Kidney glomerular epithelial cell (primary cell): ENCODE measurements around the gene CCNQ.

Experiments
- DNase-seq: peaks from one replicate; lab custom pipeline; 2025; lab: John Stamatoyannopoulos, UW

CCNQ gene

DNA sequence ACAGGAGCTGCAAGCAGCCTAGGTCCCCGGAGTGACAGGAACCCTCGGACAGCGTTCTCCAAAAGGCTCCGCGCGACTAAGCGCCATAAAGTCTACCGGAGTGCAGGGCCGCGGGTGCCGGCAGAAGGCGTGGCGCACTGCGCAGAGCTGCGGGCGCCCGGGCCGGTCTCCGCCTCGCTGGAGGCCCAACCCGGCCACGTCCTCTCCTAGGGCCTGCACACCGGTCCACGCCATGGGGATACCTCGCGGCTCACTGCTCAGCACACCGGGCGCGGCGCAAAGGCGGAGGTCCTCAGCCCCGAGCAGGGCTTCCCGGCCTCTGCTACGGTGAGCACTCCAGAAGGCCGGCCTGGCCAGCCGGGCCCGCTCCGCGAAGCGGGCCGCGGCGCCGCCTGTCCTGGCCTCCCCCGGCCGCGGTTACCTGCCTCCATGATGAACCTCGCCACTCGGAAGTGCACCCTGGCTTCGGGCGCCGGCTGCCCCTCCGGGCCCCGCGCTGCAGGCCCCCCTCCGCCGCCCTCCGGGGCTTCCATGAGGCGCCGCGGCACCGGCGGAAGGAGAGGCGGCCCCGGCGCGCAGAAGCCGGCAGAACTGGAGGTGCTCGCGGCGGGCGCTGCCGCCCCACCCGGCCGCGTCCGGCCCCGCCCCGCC is at the start of gene CCNQ:
TSS of gene CCNQ (minus strand) at position 599 of the 651 bp plus-strand sequence. CDS start at position 533, 66 bp downstream.
- peak; percentile 26 for DNase-seq

DNA sequence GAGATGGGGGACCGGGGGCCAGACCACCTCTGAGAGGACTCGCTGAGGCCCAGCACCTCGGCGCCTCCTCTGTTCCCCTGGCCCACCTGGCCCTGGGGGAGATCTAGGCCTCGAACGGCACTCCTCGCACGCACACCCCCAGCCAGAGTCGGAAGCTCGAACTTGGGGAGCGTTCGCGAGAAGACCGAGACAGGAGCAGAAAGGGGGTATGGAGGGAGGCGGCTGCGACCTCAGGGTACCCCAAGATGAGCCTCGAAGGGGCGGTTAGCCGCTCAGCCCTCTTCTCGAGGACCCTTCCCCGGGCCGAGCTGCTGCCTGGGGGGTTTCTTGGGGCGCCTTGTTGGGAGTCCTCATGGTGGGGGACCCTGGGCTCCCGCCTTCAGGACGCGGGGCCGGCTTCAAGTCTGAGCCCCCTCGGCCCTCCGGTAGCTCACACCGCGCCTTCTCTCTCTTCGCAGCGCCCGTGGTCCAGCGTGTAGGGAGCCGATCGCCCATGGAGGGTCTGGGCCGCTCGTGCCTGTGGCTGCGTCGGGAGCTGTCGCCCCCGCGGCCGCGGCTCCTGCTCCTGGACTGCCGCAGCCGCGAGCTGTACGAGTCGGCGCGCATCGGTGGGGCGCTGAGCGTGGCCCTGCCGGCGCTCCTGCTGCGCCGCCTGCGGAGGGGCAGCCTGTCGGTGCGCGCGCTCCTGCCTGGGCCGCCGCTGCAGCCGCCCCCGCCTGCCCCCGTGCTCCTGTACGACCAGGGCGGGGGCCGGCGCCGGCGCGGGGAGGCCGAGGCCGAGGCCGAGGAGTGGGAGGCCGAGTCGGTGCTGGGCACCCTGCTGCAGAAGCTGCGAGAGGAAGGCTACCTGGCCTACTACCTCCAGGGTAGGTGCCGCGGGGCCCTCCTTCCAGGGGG is 48.8 kb upstream of the CCNQ start:
- no peak for DNase-seq

DNA sequence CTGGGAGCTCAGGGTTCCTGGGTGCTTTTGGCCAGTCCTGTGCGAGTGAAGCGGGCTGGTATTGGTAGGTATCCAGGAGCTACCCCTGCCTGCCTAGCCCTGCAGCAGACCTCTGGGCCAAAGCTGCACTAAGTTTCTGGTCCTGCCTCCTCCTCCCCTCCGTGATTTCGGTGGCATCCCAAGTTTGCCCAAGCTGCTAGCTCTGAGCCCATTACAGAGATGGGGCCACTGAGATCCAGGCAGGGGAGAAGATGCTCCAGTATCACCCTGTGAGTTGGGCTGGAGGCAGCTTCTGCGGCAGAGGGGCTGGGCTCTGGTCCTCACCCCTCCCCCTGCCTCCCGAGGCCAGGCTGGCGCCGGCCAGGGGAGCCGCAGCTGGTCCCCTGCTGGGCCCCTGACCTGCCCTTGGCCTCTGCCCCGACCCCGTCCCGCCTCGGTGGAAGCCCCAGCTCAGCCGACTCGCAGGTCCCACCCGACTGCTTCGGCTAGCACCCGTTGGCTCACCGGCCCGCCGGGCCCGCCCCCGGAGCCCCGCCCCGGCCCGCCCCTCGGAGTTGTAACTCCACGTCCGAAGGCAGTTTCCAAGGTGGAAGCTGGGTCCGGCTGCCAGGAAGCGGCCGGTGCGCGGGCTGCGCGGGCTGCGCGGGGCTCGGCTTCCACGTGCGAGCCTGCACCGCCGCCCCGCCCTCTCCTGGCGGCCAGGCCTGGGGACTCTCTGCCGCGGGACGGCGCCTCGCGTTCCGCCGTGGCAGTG is 47.9 kb upstream of the CCNQ start, which contains the start of gene DUSP9:
TSS of gene DUSP9 (plus strand) at position 584 of the 754 bp plus-strand sequence. CDS start 751 bp downstream, outside the sequence.
- DNase-seq, result no peak

DNA sequence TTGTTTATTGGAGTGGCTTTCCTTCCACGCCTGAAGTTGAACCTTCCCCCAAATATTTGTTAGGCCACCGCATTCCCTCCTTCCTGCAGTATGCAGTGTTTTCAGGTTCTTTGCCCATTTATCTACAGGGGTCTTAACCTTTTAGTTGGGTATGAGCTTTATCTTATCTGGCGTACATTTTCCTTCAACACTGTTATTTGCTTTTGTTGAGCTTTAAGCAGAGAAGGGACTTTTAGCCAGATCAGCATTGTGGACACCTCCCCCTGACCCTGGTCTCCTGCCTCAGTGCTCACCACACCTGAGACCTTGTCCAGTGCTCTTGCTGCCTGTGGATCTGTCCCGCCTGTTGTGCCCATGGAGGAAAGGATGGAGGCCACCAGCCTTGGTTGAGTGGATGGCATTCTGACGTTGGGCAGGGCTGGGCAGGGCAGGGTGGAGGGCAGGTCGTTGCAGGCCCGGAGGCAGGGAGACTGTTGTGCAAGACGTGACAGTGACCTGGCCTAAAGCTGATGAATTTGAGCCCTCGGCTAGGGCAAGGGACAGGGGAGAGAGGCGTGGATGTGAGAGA is 47.1 kb upstream of the CCNQ start:
- DNase-seq, result no peak

DNA sequence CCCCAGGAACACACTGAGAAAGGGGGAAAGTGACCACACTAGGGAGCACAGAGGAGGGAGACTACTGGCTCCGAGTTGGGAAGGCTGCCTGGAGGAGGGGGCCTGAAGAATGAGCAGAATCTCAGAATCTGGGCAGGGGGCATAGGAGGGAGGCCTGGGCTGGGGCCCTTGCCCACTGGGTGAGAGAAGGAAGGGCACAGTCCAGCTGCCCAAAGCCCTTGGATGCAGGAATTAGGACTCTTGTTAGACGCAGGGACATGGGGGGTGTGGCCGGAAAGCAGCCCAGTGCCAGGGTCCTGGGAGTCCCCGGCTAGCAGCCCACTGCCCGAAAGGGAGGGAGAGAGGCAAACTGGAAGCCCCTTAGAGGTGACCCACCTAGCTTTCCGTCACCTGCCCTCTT is 46.2 kb upstream of the CCNQ start:
- no peak for DNase-seq

DNA sequence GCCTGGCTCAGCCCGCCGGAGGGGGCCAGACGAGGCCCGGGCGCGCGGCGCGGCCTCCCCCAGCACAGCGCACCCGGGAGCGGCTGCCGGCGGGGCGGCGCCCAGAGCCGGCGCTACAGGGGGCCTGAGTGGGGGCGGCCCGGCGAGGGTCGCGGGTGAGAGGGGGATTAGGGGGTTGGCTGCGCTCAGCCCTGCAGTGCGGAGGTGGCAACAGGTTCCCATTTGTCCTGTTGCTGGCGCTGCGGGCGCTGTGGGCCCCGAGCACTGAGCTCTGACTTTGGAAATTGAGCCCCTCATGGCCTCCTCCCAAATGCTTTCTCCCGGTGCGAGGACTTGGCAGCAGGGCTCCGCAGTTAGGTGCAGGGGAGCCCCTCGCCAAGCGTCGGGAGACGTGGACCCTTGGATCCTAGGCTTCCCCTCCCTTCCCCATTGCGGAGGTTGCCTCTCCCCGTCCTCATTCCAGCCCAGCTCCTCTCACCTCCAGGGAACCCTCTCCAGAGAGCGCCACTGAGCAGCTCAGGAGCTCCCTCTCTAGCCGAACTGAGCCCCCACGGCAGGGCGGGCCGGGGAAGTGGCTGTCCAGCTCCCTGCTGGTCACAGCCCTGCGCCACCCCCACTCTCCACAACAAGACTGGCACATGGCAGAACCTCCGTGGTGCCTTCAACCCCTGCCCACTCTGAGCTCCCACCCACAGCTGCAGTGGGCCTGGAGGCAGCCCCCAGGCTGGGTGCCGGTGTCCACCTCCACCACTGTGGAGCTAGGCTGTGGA is 45.6 kb upstream of the CCNQ start:
- no peak for DNase-seq

DNA sequence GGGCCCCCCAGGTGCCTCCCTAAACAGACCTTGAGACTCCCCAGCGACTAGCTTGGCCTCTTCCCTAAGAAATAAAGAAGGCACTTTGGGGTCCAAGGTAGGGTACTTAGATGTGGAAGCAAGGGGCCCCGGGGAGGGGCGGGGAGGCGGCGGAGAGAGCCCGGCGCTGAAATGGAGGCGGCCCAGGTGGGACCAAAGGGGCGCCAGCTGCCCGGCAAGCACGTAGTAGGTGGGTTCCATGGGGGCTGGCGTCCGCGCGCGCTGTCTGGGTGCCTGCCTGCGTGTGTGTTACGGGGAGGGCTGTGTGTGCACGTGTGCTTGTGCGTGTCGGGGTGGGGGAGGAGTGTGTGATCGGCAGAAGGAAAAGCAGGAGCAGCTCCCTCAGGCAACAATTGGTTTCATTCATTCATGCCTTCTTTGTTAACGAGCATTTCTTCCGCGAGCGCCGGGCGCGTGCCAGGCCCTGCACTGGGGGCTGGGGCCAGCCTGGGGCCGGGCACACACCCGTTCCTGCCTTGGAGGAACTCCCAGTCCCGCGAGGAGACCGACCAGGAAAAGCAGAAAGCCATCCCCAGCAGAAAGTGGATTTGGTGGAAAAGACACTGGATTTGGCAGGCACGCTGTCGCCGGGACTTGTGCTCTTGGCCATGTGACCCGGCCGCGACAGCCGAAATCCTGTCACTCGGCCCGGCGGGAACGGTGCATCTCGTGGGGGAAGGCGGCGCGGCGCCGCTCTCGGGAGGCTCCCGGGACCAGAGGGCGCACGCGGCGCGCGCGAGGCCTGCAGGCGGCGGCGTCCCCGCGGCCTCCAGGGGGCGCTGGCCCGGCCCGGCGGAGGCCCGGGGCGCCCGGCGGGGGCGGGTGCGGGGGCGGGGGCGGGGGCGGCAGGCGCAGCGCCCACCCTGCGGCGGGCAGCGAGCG is 44.8 kb upstream of the CCNQ start:
- no peak for DNase-seq

DNA sequence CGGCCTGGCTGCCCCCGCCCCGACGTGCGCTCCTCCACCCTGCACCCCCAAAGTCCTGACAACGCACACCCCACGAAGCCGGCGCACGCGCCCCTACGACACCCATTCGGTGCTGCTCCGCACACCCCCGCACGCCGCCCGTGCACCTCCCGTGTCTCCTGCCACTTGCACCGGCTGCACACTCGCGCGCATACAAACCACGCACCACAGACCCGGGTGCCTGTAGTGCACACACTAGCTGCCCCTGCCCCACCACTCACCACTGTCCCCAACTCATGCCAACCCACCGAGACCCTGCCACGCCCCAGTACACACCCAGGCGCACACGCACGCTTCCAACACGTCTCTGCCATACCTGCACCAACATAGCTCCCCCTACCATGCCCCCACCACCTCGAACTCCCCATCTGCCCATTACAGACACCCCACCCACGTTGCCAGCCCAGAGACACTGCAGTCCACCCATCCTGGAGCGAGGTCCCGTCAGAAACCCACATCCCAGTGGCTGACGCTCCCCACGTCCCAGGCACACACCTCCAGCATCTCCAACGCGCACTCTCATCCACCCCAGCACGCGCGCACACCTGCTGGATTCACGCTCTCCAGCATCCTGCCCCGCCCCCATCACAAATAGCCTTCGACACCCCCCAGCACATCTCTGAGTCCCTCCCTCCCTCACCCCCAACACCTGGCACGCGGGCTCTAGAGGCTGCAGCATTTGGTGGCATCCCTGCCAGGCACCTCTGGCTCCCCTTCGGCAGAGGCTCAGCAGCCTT is 43.9 kb upstream of the CCNQ start:
- DNase-seq, result no peak

DNA sequence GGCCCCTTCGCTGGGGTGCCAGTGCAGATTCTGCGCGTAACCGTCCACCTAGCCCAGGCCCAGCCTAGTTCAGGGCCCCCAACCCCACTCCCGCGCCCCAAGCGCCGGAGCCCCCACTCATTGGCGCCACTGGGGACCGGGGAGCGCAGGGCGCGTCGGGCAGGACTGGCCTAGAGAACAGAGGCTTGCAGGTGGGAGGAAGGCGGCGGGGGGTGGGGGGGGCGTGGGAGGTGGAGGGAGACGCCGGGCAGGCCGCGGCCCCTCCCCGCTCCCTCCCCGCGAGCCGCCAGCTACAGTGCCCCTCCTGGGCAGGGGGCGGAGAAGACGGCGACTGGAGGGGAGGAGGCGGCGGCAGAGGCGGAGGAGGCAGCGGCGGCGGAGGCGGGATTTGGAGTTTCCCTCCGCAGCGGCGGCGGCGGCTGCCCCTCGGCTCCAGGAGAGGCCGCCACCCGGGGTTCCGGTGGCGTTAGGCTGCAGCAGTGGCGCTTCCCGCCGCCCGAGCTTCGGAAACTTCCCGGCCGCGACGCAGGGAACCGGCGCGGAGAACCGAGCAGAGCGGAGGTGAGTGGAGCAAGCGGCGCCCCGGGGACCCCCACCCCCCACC is 43.2 kb upstream of the CCNQ start:
- no peak for DNase-seq

DNA sequence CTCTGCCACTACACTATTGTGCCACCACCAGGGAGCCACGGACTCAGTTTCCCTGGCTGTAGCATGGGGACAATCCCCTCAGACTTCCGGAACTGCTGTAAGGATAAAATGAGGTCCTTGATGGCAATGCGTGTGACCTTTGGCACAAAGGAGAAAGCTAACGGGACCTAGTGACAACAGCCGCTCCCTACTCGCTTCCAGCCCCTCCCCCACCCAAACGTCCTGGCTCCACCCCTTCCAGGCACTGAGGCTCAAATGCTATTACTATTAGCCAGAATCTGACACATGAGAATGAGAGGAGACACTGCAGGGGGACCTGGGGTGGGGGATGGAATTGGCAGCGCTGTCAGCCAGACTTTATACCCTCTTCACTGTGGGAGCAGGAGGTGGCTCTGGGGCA is 42.7 kb upstream of the CCNQ start:
- no peak for DNase-seq

DNA sequence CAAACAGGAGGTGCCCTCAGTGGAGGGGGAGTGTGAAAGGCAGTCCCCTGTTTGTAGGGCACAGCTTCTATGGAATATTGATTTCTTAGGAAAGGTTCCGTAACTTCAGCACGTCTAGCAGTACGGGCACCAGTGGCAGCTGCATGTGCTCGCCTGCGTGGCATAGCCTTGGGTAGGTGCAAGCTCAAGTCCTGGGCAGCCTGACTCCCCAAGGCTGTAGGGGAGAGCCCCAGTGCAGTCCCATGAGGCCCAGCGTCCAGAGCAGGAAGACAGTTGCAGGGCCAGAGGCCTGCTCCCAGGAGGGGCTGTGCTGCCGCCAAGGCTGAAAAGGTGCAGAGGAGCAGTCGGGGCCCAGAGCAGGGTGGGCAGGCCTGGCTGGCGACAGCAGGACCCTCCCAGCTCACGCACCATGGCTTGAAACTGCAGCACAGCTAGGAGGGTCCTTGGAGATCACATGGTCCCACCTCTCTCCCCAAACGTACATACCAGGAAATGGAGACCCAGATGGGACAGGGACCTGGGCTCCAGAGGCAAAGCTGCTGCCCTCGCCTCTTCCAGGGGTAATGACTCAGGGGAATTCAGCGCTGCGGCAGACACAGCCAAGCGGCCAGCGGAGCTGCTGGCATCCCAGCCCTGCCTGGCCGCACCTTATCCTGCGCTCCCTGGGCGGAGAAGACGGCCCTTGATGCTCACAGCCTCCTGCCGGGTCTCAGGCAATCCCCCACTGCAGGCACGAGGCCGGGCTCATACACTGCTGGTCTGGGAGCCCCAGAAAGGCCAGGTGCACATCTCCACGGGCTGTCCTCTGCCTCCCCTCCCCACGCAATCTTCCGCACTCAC is 42.0 kb upstream of the CCNQ start:
- DNase-seq, result no peak

DNA sequence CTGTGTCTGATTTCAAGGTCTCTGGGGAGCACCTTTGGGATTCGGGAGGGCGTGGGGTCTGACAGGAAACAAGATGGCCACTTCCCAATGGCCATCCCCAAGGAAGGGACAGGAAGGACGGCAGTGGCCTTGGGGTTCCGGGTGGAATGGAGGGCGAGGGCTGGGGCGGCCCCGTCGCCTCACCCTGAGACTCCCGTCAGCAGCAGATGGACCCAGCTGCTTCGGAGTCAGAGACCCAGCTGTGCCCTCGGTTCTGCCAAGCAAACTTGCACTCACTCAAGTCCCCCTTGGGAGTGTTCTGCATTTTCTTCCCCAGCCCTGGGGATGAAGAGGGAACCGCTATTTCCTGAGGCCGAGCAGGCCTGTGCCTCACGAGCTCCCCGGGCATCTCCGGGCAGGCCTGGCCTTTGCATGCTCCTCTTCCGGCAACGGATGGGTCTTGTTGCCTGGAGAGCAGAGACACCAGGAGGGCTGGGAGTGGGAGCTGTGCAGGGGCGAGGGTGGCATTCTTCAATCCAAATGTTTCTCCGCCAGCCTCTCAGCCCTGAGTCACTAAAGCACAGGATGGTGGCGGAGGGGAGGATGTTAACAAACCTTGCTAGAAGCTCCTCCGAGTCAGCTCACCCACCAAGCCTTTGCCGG is 41.2 kb upstream of the CCNQ start:
- no peak for DNase-seq

DNA sequence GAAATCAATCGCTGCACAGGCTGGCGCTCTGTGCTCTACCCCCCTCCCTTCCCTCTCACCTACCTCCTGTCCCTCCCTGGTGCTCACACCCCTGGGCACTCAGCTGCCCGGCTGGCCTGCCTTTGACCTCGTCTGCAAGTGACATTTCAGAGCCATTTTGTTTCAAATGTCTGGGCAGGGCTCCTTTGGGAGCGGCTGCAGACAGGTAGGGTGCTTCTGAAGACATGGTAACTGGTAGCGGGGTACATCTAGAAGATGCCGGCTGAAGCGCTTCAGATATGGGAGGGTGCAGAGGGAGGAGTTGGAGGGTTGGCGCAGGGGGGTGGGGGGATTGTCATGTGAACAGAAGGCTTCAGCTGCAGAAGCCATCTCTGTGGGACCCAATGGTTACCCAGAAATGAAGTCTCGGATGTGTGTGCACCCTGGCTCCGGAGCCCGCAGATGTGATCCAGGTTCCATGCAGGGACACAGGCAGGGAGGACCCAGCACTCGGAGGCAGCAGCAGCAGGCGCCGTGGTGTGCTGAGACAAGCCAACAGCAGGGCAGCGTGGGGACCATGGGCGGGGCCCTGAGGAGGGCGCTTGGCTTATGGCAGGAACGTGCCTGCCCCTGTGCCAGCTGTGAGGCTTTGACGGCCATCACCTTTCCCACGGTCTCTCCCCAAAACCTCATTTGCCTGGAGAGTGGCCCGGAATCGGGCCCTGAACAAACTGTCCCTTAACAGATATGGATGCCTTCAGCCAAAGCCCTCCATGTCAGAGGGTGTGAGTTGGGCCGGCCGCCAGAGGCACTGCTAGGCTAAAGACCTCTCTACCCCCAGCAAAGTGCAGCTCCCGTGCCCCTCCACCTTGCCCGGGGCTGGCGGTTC is 40.5 kb upstream of the CCNQ start:
- DNase-seq, result no peak

DNA sequence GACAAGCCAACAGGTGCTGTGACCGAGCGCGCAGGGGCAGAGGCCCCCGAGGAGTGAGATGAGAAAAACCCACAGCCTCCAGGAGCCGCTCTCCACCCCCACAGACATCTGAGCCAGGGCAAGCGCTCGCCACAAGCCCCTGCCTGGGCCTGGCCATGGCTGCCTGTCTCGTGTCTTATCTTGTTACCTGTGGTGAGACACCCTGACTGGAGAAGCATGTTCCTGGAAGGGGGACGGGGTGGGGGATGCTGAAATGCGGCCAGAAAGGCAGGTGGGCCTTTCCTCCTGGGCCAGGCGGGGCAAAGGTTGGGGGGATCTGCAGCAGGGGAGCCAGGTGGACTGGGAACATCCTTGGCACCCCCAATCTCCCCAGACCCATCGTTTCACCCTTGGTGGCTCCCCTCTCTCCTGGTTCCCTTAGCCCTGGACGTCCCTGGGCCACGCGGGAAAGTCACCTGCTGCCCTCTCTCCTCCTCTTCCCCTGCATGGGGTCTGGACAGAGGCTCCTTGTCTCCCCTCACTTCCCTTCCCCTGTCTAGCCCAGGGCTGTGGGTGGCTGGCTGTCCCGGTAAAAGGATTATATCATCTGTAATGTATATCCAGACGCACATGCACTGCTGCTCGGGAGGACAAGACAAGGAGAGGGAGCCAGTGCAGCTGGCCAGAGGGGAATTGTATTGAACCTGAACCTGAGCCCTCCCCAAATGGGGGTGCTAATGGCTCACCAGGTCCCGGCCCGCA is 39.7 kb upstream of the CCNQ start:
- no peak for DNase-seq

DNA sequence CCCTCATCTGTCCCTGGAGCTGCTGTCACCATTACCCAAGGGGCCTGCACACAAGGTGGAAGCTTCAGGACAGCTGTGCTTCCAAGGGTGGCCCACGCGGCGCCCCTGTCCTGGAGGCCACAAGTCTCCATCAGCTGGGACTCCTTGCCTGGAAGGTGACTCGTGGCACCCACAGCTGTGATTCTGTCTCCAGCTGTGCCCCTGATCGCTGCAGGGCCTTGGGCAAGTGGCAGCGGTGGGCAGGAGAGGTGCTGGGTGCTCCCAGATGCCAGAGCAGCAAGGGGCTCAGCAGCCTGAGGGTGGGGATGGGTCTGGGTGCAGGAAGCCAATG is 39.1 kb upstream of the CCNQ start:
- DNase-seq, result no peak
